K562 (cell line): ENCODE measurements around the gene DST. TPM values are rescaled to one million over a fixed set of nuclear protein-coding genes. Genes with fewer than 3 reads are reported as not detected.

Source experiments
- ATAC-seq: fragments of 200-7000 bp; cut with Tn5 transposase; 3 replicates; pipeline ENCODE4 v1.9.1; 2020; ENCODE audit warnings: moderate library complexity
- BruUV-seq: library from RNA; stranded (reverse); fragments of 400-500 nt; replicated peaks from 2 replicates; lab custom pipeline; 2021; lab: Mats Ljungman, UMichigan
- CTCF ChIA-PET: fragments of 300-600 bp; formaldehyde crosslinking; extraction: SDS; loops from one replicate; lab custom pipeline; 2021; ENCODE audit warnings: low intra/inter-chr PET ratio; lab: Yijun Ruan, JAX
- POLR2A ChIA-PET: fragments of 300-600, 350-650 bp; sonication (Branson Sonifier 250); formaldehyde crosslinking; extraction: SDS; loops from one replicate; lab custom pipeline; 2021; ENCODE audit warnings: antibody characterized with exemption, inconsistent platforms; lab: Yijun Ruan, JAX
- DNase-seq, 4 experiments: peaks; one replicate each; pipeline versions ENCODE4 v3.0.0 to v3.0.0-alpha.2; 2011 to 2018; ENCODE audit warnings: low spot score in 3 of 4, mixed read lengths in 3 of 4; ENCODE audit errors: extremely low read depth in 1 of 4
- FAIRE-seq: peaks from 2 replicates; lab custom pipeline; 2011; peaks lifted over from hg19 to GRCh38; lab: Jason Lieb, UNC
- H2AFZ ChIP-seq: 2 replicates; pipeline ENCODE4 v1.6.0; 2011; ENCODE audit warnings: low read depth, low read length, control low read depth, inconsistent platforms
- H3K27ac ChIP-seq: fragments of 200-600 bp; 3 replicates; pipeline ENCODE4 v1.8.0; 2011; ENCODE audit warnings: low read depth, mild to moderate bottlenecking, control low read depth, inconsistent platforms, low read length, moderate library complexity, mixed read lengths; ENCODE audit errors: extremely low read depth
- H3K27me3 ChIP-seq, 2 experiments: fragments of 300-600 bp in 1 of 2; 2 replicates in 1 of 2; 3 replicates in 1 of 2; pipeline versions ENCODE4 v1.6.0 to v1.8.0; 2011; ENCODE audit warnings: inconsistent platforms in 2 of 2, low read length in 2 of 2, mild to moderate bottlenecking in 1 of 2, mixed read lengths in 1 of 2, moderate library complexity in 1 of 2; ENCODE audit not compliant: control insufficient read depth in 2 of 2, insufficient read depth in 2 of 2
- H3K36me3 ChIP-seq: fragments of 300-600 bp; 3 replicates; pipeline ENCODE4 v1.8.0; 2011; ENCODE audit warnings: mild to moderate bottlenecking, low read length, inconsistent platforms; ENCODE audit not compliant: control insufficient read depth, insufficient read depth
- H3K4me1 ChIP-seq, 2 experiments: fragments of 200-600 bp in 1 of 2; replicated peaks in 1 of 2; 2 replicates in 1 of 2; 3 replicates in 1 of 2; pipeline versions ENCODE4 v1.5.1 to v1.8.0; 2011; ENCODE audit warnings: inconsistent platforms in 2 of 2, low read length in 2 of 2, mild to moderate bottlenecking in 1 of 2, mixed read lengths in 1 of 2, moderate library complexity in 1 of 2; ENCODE audit not compliant: control insufficient read depth in 2 of 2, insufficient read depth in 2 of 2
- H3K4me2 ChIP-seq: 2 replicates; pipeline ENCODE4 v1.6.1; 2011; ENCODE audit warnings: low read length, control low read depth, inconsistent platforms, mixed read lengths; ENCODE audit not compliant: insufficient read depth
- H3K4me3 ChIP-seq: fragments of 200-600 bp; sonication (generic), shearing (Covaris generic); 2 replicates; pipeline ENCODE4 v1.5.1; 2016; ENCODE audit warnings: control low read depth, inconsistent platforms
- H3K79me2 ChIP-seq: fragments of 200-600 bp; 3 replicates; pipeline ENCODE4 v1.8.0; 2011; ENCODE audit warnings: low read length, inconsistent platforms; ENCODE audit not compliant: control insufficient read depth, insufficient read depth
- H3K9ac ChIP-seq, 2 experiments: 2 replicates each; pipeline versions ENCODE4 v1.6.0 to v1.6.1; 2011; ENCODE audit warnings: low read depth in 2 of 2, low read length in 2 of 2, control low read depth in 1 of 2, inconsistent platforms in 1 of 2, mild to moderate bottlenecking in 1 of 2, mixed read lengths in 1 of 2; ENCODE audit not compliant: insufficient read depth in 1 of 2
- H3K9me1 ChIP-seq: one replicate; pipeline ENCODE4 v1.6.0; 2011; ENCODE audit warnings: inconsistent platforms, mild to moderate bottlenecking, low read length, moderate library complexity; ENCODE audit not compliant: control insufficient read depth, insufficient read depth
- H3K9me3 ChIP-seq: replicated peaks from 2 replicates; pipeline ENCODE4 v1.5.1; 2011; ENCODE audit warnings: low read depth, low read length, inconsistent platforms; ENCODE audit not compliant: control insufficient read depth, insufficient read depth
- H4K20me1 ChIP-seq: replicated peaks from 2 replicates; pipeline ENCODE4 v1.6.1; 2011; ENCODE audit warnings: low read length, inconsistent platforms, mixed read lengths; ENCODE audit not compliant: control insufficient read depth, insufficient read depth
- C11orf30 ChIP-seq: fragments of 450-650 bp; IDR thresholded peaks from 2 replicates; pipeline ENCODE4 v1.6.1; 2016; ENCODE audit warnings: low read depth, mild to moderate bottlenecking
- DDX20 ChIP-seq: fragments of 450-650 bp; IDR thresholded peaks from 2 replicates; pipeline ENCODE4 v1.6.1; 2016; ENCODE audit warnings: missing genetic modification characterization, low read depth, mild to moderate bottlenecking, missing compliant biosample characterization, moderate library complexity
- ILF3 ChIP-seq: fragments of 450-650 bp; IDR thresholded peaks from 2 replicates; pipeline ENCODE4 v1.6.1; 2018; ENCODE audit warnings: antibody characterized with exemption, mild to moderate bottlenecking, moderate library complexity, borderline replicate concordance
- POLR2H ChIP-seq: IDR thresholded peaks from 2 replicates; pipeline ENCODE4 v1.6.1; 2016; ENCODE audit warnings: missing genetic modification characterization, low read depth, mild to moderate bottlenecking, control low read depth, missing compliant biosample characterization, moderate library complexity
- SMARCC2 ChIP-seq: fragments of 450-650 bp; IDR thresholded peaks from 2 replicates; pipeline ENCODE4 v1.6.1; 2017; ENCODE audit warnings: antibody characterized with exemption, moderate library complexity, mild to moderate bottlenecking, low read depth
- ZFP36 ChIP-seq: fragments of 150-350 bp; IDR thresholded peaks from 2 replicates; pipeline ENCODE4 v1.6.1; 2018; ENCODE audit warnings: low read length, low read depth; ENCODE audit not compliant: partially characterized antibody
- ZNF584 ChIP-seq: fragments of 200-800 bp; sonication (Bioruptor generic); IDR thresholded peaks from 2 replicates; pipeline ENCODE4 v1.6.1; 2016; ENCODE audit warnings: low read depth, mild to moderate bottlenecking, missing genetic modification characterization, missing compliant biosample characterization
- ZNF75A ChIP-seq: fragments of 450-650 bp; formaldehyde crosslinking; IDR thresholded peaks from 2 replicates; pipeline ENCODE4 v1.4.0; 2020; ENCODE audit warnings: mild to moderate bottlenecking
- ZNF764 ChIP-seq: fragments of 250-450 bp; sonication (Bioruptor Pico); IDR thresholded peaks from 2 replicates; pipeline ENCODE4 v1.4.0; 2020; ENCODE audit warnings: low read depth, mild to moderate bottlenecking, moderate library complexity
- in situ Hi-C: fragments of 300-500 bp; cut with MboI; formaldehyde crosslinking; loops from 4 replicates; pipeline ENCODE4 v1.15.0; 2018; ENCODE audit warnings: inconsistent platforms, mixed read lengths
- intact Hi-C: fragments of 100-400 bp; cut with micrococcal nuclease; formaldehyde crosslinking; loops from 2 replicates; pipeline ENCODE4 v1.14.2; 2022
- polyA plus RNA-seq, 8 experiments: library from polyadenylated mRNA; depleted of rRNA in 4 of 8; stranded (reverse) in 5 of 8; unstranded in 3 of 8; fragments of >200 nt; fragmentation: Nextera tagmentation in 2 of 8; fragmentation: Illumina TruSeq in 1 of 8; extraction: Ambion mirVana in 2 of 8; extraction: Trizol in 1 of 8; gene quantifications; 2 replicates each; pipeline versions ENCODE4 v1.2.1 to v1.2.3, GENCODE V29; 2011 to 2014; ENCODE audit warnings: inconsistent platforms in 1 of 8, missing spikeins in 1 of 8
- total RNA-seq, 7 experiments: library from RNA; depleted of rRNA in 6 of 7; stranded (reverse); fragments of >200 nt in 6 of 7; fragmentation: Illumina TruSeq in 2 of 7; extraction: Trizol in 2 of 7; gene quantifications; 2 replicates each; pipeline versions ENCODE4 v1.2.1 to v1.2.3, GENCODE V29; 2011 to 2021; ENCODE audit warnings: low replicate concordance in 1 of 7
- TF ChIP-seq, protein P1 (sequence below): fragments of 450-650 bp; formaldehyde crosslinking; IDR thresholded peaks from 2 replicates; pipeline ENCODE4 v1.4.0; 2020; ENCODE audit warnings: mild to moderate bottlenecking, moderate library complexity
- TF ChIP-seq, protein P2 (sequence below): IDR thresholded peaks from 2 replicates; pipeline ENCODE4 v1.6.1; 2012; ENCODE audit warnings: low read depth, low read length, improper control_type of control experiment, borderline replicate concordance
- TF ChIP-seq, protein P3 (sequence below): IDR thresholded peaks from 3 replicates; pipeline ENCODE4 v1.6.1; 2011; ENCODE audit warnings: borderline replicate concordance, mild to moderate bottlenecking, moderate library complexity; ENCODE audit not compliant: insufficient read length; ENCODE audit errors: extremely low read depth
- TF ChIP-seq, protein P4 (sequence below): sonication (generic); formaldehyde crosslinking; IDR thresholded peaks from 2 replicates; pipeline ENCODE4 v1.8.1; 2023; ENCODE audit warnings: mild to moderate bottlenecking, missing genetic modification reagents, moderate library complexity
- TF ChIP-seq, protein P5 (sequence below): fragments of 250-450 bp; sonication (Bioruptor Pico); IDR thresholded peaks from 2 replicates; pipeline ENCODE4 v1.8.0; 2022; ENCODE audit warnings: moderate library complexity, mild to moderate bottlenecking, inconsistent platforms

DST gene
- total and polyA plus RNA-seq, 9 of the 15 experiments (the other 6 are each of a cell fraction or from before 2014, with no cell fraction given): 5.2 to 21.9 (median 13.3) TPM

DNA sequence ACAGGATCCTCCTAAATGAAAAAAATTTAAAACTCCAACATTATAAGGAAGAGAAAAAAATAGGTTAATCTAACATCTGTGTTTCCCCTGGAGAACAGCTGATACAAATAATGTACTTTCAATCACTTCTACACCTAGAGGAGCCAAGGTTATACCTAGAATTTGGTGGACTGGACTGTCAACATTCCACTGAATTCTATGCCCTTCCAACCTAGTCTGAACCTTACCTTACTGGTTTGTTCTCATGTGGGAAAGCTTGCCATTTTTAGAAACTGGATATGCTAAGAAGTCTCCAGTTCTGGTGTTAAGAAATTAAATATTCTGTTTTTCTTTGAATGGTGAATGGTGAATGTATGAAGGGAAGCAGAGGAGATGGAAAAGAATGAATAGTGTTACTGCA is 162.4 kb downstream of the DST start:
- ChIA-PET POLR2A (no interaction called here), CTCF (no interaction called here)
- BruUV-seq: no TSS peak
- no peak overlapping the region for H2AFZ ChIP-seq
- H3K79me2 ChIP-seq: no peaks in the 10 kb centered on the region
- no peaks in the 10 kb centered on the region for H3K4me1 ChIP-seq
- H3K4me3 ChIP-seq: no peak overlapping the region
- TF ChIP-seq ILF3 (no peak), POLR2H (tag) (no peak), C11orf30 (no peak), DDX20 (tag) (no peak), ZNF584 (CRISPR knock-in tag) (no peak), SMARCC2 (no peak), ZFP36 (no peak), ZNF764 (no peak), ZNF75A (no peak)
- TF ChIP-seq, protein P1, sequence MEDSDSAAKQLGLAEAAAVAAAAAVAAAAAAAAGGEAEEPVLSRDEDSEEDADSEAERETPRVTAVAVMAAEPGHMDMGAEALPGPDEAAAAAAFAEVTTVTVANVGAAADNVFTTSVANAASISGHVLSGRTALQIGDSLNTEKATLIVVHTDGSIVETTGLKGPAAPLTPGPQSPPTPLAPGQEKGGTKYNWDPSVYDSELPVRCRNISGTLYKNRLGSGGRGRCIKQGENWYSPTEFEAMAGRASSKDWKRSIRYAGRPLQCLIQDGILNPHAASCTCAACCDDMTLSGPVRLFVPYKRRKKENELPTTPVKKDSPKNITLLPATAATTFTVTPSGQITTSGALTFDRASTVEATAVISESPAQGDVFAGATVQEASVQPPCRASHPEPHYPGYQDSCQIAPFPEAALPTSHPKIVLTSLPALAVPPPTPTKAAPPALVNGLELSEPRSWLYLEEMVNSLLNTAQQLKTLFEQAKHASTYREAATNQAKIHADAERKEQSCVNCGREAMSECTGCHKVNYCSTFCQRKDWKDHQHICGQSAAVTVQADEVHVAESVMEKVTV (CRISPR knock-in tag): no peak
- TF ChIP-seq, protein P2, sequence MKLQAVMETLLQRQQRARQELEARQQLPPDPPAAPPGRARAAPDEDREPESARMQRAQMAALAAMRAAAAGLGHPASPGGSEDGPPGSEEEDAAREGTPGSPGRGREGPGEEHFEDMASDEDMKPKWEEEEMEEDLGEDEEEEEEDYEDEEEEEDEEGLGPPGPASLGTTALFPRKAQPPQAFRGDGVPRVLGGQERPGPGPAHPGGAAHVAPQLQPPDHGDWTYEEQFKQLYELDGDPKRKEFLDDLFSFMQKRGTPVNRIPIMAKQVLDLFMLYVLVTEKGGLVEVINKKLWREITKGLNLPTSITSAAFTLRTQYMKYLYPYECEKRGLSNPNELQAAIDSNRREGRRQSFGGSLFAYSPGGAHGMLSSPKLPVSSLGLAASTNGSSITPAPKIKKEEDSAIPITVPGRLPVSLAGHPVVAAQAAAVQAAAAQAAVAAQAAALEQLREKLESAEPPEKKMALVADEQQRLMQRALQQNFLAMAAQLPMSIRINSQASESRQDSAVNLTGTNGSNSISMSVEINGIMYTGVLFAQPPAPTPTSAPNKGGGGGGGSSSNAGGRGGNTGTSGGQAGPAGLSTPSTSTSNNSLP: no peak
- TF ChIP-seq, protein P3, sequence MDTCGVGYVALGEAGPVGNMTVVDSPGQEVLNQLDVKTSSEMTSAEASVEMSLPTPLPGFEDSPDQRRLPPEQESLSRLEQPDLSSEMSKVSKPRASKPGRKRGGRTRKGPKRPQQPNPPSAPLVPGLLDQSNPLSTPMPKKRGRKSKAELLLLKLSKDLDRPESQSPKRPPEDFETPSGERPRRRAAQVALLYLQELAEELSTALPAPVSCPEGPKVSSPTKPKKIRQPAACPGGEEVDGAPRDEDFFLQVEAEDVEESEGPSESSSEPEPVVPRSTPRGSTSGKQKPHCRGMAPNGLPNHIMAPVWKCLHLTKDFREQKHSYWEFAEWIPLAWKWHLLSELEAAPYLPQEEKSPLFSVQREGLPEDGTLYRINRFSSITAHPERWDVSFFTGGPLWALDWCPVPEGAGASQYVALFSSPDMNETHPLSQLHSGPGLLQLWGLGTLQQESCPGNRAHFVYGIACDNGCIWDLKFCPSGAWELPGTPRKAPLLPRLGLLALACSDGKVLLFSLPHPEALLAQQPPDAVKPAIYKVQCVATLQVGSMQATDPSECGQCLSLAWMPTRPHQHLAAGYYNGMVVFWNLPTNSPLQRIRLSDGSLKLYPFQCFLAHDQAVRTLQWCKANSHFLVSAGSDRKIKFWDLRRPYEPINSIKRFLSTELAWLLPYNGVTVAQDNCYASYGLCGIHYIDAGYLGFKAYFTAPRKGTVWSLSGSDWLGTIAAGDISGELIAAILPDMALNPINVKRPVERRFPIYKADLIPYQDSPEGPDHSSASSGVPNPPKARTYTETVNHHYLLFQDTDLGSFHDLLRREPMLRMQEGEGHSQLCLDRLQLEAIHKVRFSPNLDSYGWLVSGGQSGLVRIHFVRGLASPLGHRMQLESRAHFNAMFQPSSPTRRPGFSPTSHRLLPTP: no peak
- TF ChIP-seq, protein P4, sequence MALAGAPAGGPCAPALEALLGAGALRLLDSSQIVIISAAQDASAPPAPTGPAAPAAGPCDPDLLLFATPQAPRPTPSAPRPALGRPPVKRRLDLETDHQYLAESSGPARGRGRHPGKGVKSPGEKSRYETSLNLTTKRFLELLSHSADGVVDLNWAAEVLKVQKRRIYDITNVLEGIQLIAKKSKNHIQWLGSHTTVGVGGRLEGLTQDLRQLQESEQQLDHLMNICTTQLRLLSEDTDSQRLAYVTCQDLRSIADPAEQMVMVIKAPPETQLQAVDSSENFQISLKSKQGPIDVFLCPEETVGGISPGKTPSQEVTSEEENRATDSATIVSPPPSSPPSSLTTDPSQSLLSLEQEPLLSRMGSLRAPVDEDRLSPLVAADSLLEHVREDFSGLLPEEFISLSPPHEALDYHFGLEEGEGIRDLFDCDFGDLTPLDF (CRISPR knock-in tag): no peak
- TF ChIP-seq, protein P5, sequence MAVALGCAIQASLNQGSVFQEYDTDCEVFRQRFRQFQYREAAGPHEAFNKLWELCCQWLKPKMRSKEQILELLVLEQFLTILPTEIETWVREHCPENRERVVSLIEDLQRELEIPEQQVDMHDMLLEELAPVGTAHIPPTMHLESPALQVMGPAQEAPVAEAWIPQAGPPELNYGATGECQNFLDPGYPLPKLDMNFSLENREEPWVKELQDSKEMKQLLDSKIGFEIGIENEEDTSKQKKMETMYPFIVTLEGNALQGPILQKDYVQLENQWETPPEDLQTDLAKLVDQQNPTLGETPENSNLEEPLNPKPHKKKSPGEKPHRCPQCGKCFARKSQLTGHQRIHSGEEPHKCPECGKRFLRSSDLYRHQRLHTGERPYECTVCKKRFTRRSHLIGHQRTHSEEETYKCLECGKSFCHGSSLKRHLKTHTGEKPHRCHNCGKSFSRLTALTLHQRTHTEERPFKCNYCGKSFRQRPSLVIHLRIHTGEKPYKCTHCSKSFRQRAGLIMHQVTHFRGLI: no peak
- no peaks in the 10 kb centered on the region for H3K27me3 ChIP-seq
- no peak overlapping the region for H3K9ac ChIP-seq
- H4K20me1 ChIP-seq: no peaks in the 10 kb centered on the region
- no peak overlapping the region for H3K27ac ChIP-seq
- in situ Hi-C loops (no loop called here), intact Hi-C loops (no loop called here)
- no peaks in the 10 kb centered on the region for H3K9me1 ChIP-seq
- no peaks in the 10 kb centered on the region for H3K36me3 ChIP-seq
- ATAC-seq (no peak), DNase-seq (no peak), FAIRE-seq (no peak)
- no peaks in the 10 kb centered on the region for H3K9me3 ChIP-seq
- H3K4me2 ChIP-seq: no peak overlapping the region
